ENCODE measurements around the gene SPSB2.

The SPSB2 gene

GRCh38 chr12:6849976-6850560, 23.0 kb downstream of the SPSB2 start:
- no peak for DNase-seq

- no peak for DNase-seq
These were observed 23.7 kb downstream of the SPSB2 start for GRCh38 chr12:6849427-6849826.

- DNase-seq = no peak
These were observed 25.4 kb downstream of the SPSB2 start for GRCh38 chr12:6847676-6848075.

GRCh38 chr12:6846316-6846869, 26.7 kb downstream of the SPSB2 start:
- no peak for DNase-seq

GRCh38 chr12:6845395-6845794, 27.7 kb downstream of the SPSB2 start:
- DNase-seq = no peak

- DNase-seq = no peak
These were observed 29.8 kb downstream of the SPSB2 start for GRCh38 chr12:6843118-6843902.

- no peak for DNase-seq
These were observed 31.0 kb downstream of the SPSB2 start for GRCh38 chr12:6842075-6842474.

- DNase-seq = no peak
These were observed 32.2 kb downstream of the SPSB2 start, which contains the start of gene GNB3 for GRCh38 chr12:6840761-6841515. Gene GNB3 (plus strand): TSS chr12:6840925. CDS start chr12:6841288, 363 bp downstream.

- DNase-seq = no peak
These were observed 32.8 kb downstream of the SPSB2 start for GRCh38 chr12:6840330-6840729.

GRCh38 chr12:6839482-6840201, 33.5 kb downstream of the SPSB2 start:
- DNase-seq = peak; percentile 100

GRCh38 chr12:6838854-6839253, 34.2 kb downstream of the SPSB2 start:
- DNase-seq = no peak

GRCh38 chr12:6837370-6838060, 35.6 kb downstream of the SPSB2 start:
- no peak for DNase-seq

- DNase-seq = no peak
These were observed 36.3 kb downstream of the SPSB2 start for GRCh38 chr12:6836851-6837250.

GRCh38 chr12:6834873-6835272, 38.2 kb downstream of the SPSB2 start:
- peak; percentile 52 for DNase-seq

GRCh38 chr12:6834254-6834653, 38.8 kb downstream of the SPSB2 start:
- no peak for DNase-seq

- DNase-seq = no peak
These were observed 39.8 kb downstream of the SPSB2 start for GRCh38 chr12:6833189-6833890.

GRCh38 chr12:6832125-6832524, 41.0 kb downstream of the SPSB2 start:
- DNase-seq = no peak

GRCh38 chr12:6831450-6831995, 41.6 kb downstream of the SPSB2 start:
- no peak for DNase-seq

- DNase-seq = no peak
These were observed 42.1 kb downstream of the SPSB2 start for GRCh38 chr12:6830999-6831398.

GRCh38 chr12:6830286-6830890, 42.7 kb downstream of the SPSB2 start:
- no peak for DNase-seq
